Hepatocyte (in vitro differentiated cells): ENCODE measurements around the gene IFT27. TPM values are rescaled to one million over a fixed set of nuclear protein-coding genes. Genes with fewer than 3 reads are reported as not detected.
"Not testable (repeated sequence)": the region's sequence is repeated elsewhere in the genome, so short reads cannot be mapped to it uniquely, and the experiment has no call there.

ENCODE experiments used
- DNase-seq: peaks from one replicate; pipeline ENCODE4 v3.0.0-alpha.2; 2016; ENCODE audit warnings: low spot score
- H2AFZ ChIP-seq: fragments of 200-600 bp; sonication (generic); 2 replicates; pipeline ENCODE4 v1.6.0; 2016; ENCODE audit warnings: antibody characterized with exemption, mild to moderate bottlenecking
- H3K27ac ChIP-seq: fragments of 200-600 bp; sonication (generic); 2 replicates; pipeline ENCODE4 v1.5.1; 2016; ENCODE audit warnings: mild to moderate bottlenecking
- H3K27me3 ChIP-seq: fragments of 200-600 bp; sonication (generic); 2 replicates; pipeline ENCODE4 v1.6.1; 2016
- H3K36me3 ChIP-seq: fragments of 200-600 bp; sonication (generic); replicated peaks from 2 replicates; pipeline ENCODE4 v1.5.1; 2016; ENCODE audit warnings: low read depth; ENCODE audit not compliant: insufficient read depth
- H3K4me1 ChIP-seq: fragments of 200-600 bp; sonication (generic); 2 replicates; pipeline ENCODE4 v1.5.1; 2016; ENCODE audit warnings: mild to moderate bottlenecking, moderate library complexity; ENCODE audit not compliant: insufficient read depth
- H3K4me2 ChIP-seq: fragments of 200-600 bp; sonication (generic); 2 replicates; pipeline ENCODE4 v1.6.0; 2016
- H3K4me3 ChIP-seq: fragments of 200-600 bp; sonication (generic); 2 replicates; pipeline ENCODE4 v1.5.1; 2016; ENCODE audit warnings: mild to moderate bottlenecking
- H3K79me2 ChIP-seq: fragments of 200-600 bp; sonication (generic); 2 replicates; pipeline ENCODE4 v1.6.0; 2017; ENCODE audit warnings: mild to moderate bottlenecking
- H3K9me2 ChIP-seq: fragments of 200-600 bp; sonication (generic); replicated peaks from 2 replicates; pipeline ENCODE4 v1.6.0; 2017; ENCODE audit warnings: mild to moderate bottlenecking; ENCODE audit not compliant: insufficient read depth
- H3K9me3 ChIP-seq: fragments of 200-600 bp; sonication (generic); 2 replicates; pipeline ENCODE4 v1.5.1; 2016; ENCODE audit warnings: low read depth, mild to moderate bottlenecking
- H4K20me1 ChIP-seq: fragments of 200-600 bp; sonication (generic); 2 replicates; pipeline ENCODE4 v1.6.0; 2016; ENCODE audit warnings: mild to moderate bottlenecking; ENCODE audit not compliant: insufficient read depth, poor library complexity, severe bottlenecking
- EZH2 ChIP-seq: fragments of 200-600 bp; sonication (generic); IDR thresholded peaks from 2 replicates; pipeline ENCODE4 v1.6.1; 2016; ENCODE audit warnings: antibody characterized with exemption, mild to moderate bottlenecking, borderline replicate concordance
- EZH2phosphoT487 ChIP-seq: fragments of 200-600 bp; sonication (generic); IDR thresholded peaks from one replicate; pipeline ENCODE4 v1.6.1; 2018; ENCODE audit warnings: antibody characterized with exemption, mild to moderate bottlenecking, low read depth, moderate library complexity; ENCODE audit not compliant: unreplicated experiment, severe bottlenecking
- WGBS: methylation state at CpG from one replicate; pipeline ENCODE4 v1.1.6; 2016; ENCODE audit warnings: low lambda C conversion rate; ENCODE audit errors: missing lambda C conversion rate; 5-methylcytosine and 5-hydroxymethylcytosine counted together
- polyA plus RNA-seq: library from polyadenylated mRNA; unstranded; fragments of >200 nt; fragmentation: Nextera tagmentation; extraction: Ambion mirVana; gene quantifications from 2 replicates; pipeline ENCODE4 v1.2.1, GENCODE V29; 2016
- total RNA-seq: library from RNA; depleted of rRNA; stranded (reverse); fragments of >200 nt; gene quantifications from 2 replicates; pipeline ENCODE4 v1.2.3, GENCODE V29; 2014
- TF ChIP-seq, protein P1 (sequence below): fragments of 200-600 bp; sonication (generic); IDR thresholded peaks from 2 replicates; pipeline ENCODE4 v1.5.1; 2016; ENCODE audit warnings: antibody characterized with exemption, mild to moderate bottlenecking; ENCODE audit not compliant: poor library complexity

IFT27 gene
- total and polyA plus RNA-seq, 2 experiments from 2014 or later, result 15.3 to 25.3 TPM

DNA sequence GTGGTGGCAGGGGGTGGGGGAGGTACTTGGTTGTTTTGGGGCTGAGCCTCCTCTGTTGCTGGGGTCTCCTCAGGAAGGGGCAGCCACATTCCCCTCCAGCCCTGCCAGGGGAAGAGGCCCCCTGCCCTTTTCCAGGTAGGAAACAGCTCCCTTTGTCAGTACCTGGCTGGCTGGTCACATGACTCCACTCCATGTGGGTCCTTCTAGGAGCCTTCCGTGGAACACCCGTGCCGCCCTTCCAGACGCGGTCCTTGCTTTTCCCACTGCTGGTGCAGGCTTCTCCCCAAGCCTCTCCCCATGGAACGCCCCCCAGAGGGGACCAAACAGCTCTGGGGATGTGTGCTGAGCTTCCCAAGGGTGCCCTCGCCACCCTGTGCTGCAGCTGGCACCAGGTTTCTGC, 19.9 kb downstream of the IFT27 start:
- TF ChIP-seq EZH2, result no peak
- TF ChIP-seq, protein P1, sequence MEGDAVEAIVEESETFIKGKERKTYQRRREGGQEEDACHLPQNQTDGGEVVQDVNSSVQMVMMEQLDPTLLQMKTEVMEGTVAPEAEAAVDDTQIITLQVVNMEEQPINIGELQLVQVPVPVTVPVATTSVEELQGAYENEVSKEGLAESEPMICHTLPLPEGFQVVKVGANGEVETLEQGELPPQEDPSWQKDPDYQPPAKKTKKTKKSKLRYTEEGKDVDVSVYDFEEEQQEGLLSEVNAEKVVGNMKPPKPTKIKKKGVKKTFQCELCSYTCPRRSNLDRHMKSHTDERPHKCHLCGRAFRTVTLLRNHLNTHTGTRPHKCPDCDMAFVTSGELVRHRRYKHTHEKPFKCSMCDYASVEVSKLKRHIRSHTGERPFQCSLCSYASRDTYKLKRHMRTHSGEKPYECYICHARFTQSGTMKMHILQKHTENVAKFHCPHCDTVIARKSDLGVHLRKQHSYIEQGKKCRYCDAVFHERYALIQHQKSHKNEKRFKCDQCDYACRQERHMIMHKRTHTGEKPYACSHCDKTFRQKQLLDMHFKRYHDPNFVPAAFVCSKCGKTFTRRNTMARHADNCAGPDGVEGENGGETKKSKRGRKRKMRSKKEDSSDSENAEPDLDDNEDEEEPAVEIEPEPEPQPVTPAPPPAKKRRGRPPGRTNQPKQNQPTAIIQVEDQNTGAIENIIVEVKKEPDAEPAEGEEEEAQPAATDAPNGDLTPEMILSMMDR, result no peak
- no peak for TF ChIP-seq EZH2phosphoT487
- no peaks in the 10 kb centered on the region for H3K79me2 ChIP-seq
- no peaks in the 10 kb centered on the region for H4K20me1 ChIP-seq
- H2AFZ ChIP-seq, result no peak overlapping the region
- no peaks in the 10 kb centered on the region for H3K4me1 ChIP-seq
- no peaks in the 10 kb centered on the region for H3K9me3 ChIP-seq
- WGBS, result 76% methylated on average over 7 of the region's 7 CpGs
- no peak overlapping the region for H3K4me3 ChIP-seq
- peaks cover 13% of the 10 kb centered on the region for H3K27me3 ChIP-seq
- no peaks in the 10 kb centered on the region for H3K9me2 ChIP-seq
- no peak overlapping the region for H3K27ac ChIP-seq
- no peak overlapping the region for H3K4me2 ChIP-seq
- H3K36me3 ChIP-seq, result no peaks in the 10 kb centered on the region
- no peak for DNase-seq

DNA sequence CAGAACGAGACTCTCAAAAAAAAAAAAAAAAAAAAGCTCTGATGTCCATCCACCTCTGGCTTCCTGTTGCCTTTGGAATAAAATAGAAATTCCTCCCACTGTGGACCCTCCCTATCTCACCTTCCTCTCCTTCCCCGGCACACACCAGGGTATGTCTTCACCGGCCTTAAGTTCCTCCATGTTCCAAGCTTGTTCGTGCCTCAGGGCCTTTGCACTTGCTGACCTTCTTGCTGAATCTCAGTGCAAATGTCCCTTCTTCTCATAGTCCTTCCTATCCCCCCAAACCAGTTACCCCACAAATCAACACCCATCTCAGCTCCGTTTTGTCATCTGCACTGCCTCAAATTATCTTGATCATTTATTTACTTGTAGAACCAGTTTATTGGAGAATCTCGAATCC, 20.6 kb downstream of the IFT27 start:
- no peak for DNase-seq
- TF ChIP-seq, protein P1, result no peak
- no peak for TF ChIP-seq EZH2
- no peak for TF ChIP-seq EZH2phosphoT487
- Histone ChIP-seq H3K9me2 (no peaks in the 10 kb centered on the region), H3K4me2 (no peak overlapping the region), H3K4me3 (no peak overlapping the region), H3K9me3 (no peaks in the 10 kb centered on the region), H3K4me1 (no peaks in the 10 kb centered on the region), H3K27me3 (peaks cover 13% of the 10 kb centered on the region), H2AFZ (no peak overlapping the region), H4K20me1 (no peaks in the 10 kb centered on the region), H3K27ac (no peak overlapping the region), H3K36me3 (no peaks in the 10 kb centered on the region), H3K79me2 (no peaks in the 10 kb centered on the region)
- WGBS, result 93% methylated on average over 6 of the region's 6 CpGs

DNA sequence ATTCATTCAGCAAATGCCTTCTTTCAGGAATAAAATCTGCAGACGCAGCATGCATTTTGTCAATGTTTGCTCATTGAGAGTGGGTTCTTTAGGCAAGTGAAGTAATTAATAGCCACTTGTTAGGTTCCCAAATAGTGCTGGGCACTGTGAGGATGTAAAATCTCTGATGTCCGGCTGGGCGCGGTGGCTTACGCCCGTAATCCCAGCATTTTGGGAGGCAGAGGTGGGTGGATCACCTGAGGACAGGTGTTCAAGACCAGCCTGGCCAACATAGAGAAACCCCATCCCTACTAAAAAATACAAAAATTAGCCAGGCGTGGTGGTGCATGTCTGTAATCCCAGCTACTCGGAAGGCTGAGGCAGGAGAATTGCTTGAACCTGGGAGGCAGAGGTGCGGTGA, 21.0 kb downstream of the IFT27 start:
- H3K79me2 ChIP-seq, H4K20me1 ChIP-seq, DNase-seq, H3K4me3 ChIP-seq, H3K9me3 ChIP-seq, H2AFZ ChIP-seq, H3K9me2 ChIP-seq, H3K4me1 ChIP-seq, H3K27ac ChIP-seq, H3K36me3 ChIP-seq, H3K4me2 ChIP-seq: not testable (repeated sequence)
- 88% methylated on average over 9 of the region's 9 CpGs for WGBS
- H3K27me3 ChIP-seq, result peaks cover 13% of the 10 kb centered on the region

DNA sequence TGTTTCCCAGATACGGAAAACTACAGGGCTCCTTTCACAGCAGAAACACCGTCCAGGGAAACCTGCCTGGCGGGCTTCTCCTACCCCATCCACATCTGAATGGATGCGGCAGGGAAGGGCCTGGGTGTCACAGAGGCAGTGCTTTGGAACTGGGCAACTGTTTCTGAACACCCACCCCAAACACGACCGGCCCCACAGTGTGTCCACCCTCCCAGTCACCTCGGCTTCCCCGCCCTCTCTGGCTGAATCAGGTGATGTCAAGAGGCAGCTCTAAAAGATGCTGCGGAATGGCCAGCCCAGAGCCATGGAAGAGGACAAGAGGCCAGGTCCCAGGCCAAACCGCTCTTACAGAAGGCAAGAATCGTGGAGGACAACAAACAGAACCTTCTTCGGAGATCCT, 22.0 kb downstream of the IFT27 start:
- no peak overlapping the region for H3K27ac ChIP-seq
- no peak overlapping the region for H2AFZ ChIP-seq
- H3K27me3 ChIP-seq, result peaks cover 13% of the 10 kb centered on the region
- no peaks in the 10 kb centered on the region for H4K20me1 ChIP-seq
- TF ChIP-seq, protein P1, result no peak
- TF ChIP-seq EZH2phosphoT487 (no peak), EZH2 (no peak)
- no peak overlapping the region for H3K4me2 ChIP-seq
- no peaks in the 10 kb centered on the region for H3K79me2 ChIP-seq
- H3K4me3 ChIP-seq, result no peak overlapping the region
- H3K36me3 ChIP-seq, result no peaks in the 10 kb centered on the region
- H3K4me1 ChIP-seq, result no peaks in the 10 kb centered on the region
- H3K9me3 ChIP-seq, result no peaks in the 10 kb centered on the region
- H3K9me2 ChIP-seq, result no peaks in the 10 kb centered on the region
- 84% methylated on average over 12 of the region's 12 CpGs for whole genome bisulfite sequencing
- DNase-seq, result no peak
